HL-60/S4 treated with retinoic acid at 250 ng/mL for 4 days and 3 days (cell line): ENCODE measurements around the gene STIP1.

ENCODE experiments used
- in situ Hi-C: fragments of 300-500 bp; cut with MboI; formaldehyde crosslinking; loops from 2 replicates; pipeline ENCODE4 v1.7.0; 2022; ENCODE audit warnings: low sequenced_read_pairs

Gene STIP1

DNA sequence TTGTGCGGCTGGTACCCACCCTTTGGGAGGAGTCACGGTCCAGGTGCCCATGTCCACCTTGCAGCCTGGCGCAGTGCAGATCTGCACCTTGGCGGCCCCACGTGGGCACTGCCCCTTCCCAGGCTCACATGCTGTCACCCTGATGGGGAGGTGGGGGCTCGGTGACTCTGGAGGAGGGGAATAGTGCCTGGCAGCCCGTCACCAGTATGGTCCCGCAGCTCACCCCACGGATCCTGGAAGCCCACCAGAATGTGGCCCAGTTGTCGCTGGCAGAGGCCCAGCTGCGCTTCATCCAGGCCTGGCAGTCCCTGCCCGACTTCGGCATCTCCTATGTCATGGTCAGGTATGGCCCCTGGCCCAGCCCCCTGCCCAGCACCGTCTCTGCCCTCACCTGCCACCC lies 34.8 kb downstream of the STIP1 start:
- in situ Hi-C loops = no loop called here

DNA sequence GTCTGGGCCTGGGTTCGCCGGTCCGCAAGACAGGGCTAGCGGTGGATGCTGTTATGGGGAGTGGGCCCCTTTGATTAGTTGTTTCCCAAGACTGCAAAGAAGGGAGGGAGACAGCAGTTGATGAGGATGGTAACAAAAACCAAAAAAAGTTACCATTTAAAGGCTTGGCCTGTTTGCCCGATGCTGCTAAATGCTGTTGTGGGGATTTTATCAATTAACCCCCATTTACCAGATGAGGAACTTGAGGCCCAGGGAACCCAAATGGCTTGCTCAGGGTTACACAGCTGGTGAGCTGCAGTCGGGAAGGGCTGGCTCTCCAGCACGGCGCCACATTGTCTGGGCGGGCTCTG lies 36.7 kb downstream of the STIP1 start:
- in situ Hi-C loops = no loop called here

DNA sequence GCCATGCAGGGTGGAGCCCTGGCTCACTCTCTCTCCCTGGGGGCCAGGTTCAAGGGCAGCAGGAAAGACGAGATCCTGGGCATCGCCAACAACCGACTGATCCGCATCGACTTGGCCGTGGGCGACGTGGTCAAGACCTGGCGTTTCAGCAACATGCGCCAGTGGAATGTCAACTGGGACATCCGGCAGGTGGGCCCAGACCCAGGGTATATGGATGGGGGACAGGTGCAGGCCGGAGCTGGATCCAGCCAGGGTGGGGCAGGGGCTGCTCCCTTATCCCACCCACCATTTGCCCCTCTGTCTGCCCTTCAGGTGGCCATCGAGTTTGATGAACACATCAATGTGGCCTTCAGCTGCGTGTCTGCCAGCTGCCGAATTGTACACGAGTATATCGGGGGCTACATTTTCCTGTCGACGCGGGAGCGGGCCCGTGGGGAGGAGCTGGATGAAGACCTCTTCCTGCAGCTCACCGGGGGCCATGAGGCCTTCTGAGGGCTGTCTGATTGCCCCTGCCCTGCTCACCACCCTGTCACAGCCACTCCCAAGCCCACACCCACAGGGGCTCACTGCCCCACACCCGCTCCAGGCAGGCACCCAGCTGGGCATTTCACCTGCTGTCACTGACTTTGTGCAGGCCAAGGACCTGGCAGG lies 37.2 kb downstream of the STIP1 start:
- in situ Hi-C loops = no loop called here

DNA sequence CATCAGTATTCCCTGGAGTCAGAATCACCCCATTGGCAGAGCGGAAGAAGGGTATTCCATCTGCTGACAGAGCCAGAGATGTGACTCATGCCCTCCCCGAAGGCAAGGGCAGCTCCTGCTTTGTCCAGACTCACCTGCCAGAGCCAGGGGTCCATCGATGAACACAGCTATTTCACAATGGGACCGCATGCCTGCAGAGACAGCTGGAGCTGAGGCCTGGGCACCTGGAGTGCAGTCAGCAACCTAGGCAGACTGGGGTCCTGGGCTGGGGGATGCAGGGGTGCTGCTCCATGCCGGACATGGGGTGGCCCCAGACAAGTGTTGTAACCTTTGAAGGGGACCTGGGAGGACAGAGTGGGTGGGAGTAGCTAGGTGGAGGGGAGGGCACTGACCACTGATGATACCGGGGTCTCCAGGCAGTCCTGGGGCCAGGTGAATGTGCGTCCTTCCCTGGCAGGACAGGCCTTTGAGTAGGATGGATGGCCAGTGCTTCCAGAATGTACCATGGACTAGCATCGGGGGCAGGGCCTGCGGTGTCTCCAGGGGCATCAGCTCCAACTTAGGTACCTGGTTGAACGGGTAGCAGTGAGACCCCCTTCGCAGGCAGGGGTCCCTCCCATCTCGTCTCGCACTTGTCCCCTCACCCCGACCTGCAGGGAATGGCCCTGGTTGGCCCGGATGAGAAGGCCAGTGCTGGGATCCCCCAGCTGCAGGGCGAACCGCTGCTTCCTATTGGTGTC lies 38.4 kb downstream of the STIP1 start:
- in situ Hi-C loops = no loop called here

DNA sequence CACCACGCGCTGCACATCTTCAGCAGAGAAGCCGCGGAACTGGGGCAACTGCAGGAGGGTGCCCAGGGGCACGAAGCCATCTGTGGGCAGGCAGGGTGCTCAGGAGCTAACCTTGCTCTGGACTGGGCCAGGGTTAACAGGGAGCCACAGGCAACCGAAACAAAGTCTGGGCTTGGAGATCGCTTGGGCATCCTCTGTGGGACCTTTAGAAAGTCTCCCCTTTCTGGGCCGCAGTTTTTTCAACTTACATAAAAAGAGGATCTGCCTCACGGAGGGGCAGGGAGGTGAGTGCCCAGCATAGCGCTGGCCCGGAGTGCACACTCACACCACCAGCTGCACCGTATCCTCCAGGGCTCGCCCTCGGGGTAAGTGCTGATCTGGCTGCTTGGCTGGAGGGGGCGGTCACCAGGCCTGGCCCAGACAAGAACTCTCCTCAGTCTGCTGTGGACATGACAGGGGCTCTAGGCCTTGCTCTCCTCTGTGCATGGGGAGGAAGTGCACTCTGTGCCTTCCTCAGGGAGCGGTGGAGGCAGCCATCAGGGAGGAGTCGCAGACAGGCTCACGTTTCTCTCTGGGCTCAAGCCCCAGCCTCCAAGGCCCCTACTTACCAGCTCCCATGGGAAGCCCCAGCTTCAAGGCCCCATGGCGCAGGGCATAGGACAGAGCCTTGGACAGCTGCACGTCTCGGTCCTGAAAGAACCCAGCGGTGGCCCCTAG lies 39.1 kb downstream of the STIP1 start:
- in situ Hi-C loops = no loop called here

DNA sequence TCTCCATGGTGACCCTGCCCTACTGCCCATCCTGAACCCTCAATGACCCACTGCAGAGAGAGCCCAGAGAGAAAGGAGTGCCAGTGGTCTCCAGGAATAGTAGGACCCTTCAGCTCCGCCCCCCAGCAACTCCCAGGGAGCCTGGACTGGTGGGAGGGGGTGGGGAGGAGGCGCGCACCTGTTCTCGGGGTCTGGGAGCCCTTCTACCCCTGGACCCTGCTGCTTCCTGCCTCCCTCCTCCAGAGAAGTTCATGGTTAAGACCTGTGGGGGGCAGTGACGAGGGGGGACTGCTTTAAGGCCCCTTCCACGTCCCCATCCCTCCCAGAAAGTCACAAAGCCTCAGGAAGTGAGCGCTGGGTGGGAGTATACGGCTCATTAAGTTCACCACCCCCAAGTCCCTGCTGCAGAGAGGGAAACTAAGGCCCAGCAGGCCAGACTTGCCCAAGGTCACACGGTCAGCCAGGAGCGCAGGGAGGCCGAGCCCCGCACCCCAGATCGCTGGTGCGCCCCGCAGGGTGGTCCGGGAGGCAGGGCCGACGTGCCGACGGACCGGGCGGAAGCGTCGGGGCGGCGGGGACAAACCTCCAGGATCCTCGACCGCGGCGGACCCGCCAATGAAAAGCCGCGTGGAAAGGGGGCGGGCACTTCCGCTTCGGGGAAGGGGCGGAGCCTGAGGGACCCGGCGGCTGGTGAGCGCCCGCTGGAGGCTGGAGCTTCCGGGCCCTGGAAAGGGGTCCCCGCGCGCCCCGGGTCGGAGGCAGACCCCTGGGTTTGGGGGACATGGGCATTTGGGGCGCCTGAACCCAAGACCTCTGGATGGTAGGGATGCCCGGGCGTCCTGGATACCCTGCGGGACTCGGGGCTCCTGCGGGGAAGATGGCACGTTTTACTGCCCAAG lies 39.9 kb downstream of the STIP1 start, which contains the start of the genes NUDT22 and TRPT1:
TSS of gene NUDT22 (plus strand) at position 667 of the 899 bp plus-strand sequence. CDS start 379 bp downstream, outside the sequence.
TSS of gene TRPT1 (minus strand) at position 579 of the 899 bp plus-strand sequence. CDS start at position 253, 326 bp downstream.
- in situ Hi-C loops = no loop called here

DNA sequence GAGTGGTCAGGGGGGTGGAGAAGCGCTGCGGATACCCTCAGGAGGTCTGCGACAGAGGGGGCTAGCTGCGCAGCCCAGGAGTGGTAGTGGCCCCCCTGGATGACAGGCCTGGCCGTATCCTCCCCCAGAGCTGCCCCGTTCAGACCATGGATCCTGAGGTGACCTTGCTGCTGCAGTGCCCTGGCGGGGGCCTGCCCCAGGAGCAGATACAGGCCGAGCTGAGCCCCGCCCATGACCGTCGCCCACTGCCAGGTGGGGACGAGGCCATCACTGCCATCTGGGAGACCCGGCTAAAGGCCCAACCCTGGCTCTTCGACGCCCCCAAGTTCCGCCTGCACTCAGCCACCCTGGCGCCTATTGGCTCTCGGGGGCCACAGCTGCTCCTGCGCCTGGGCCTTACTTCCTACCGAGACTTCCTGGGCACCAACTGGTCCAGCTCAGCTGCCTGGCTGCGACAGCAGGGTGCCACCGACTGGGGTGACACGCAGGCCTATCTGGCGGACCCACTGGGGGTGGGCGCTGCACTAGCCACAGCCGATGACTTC lies 40.6 kb downstream of the STIP1 start:
- in situ Hi-C loops = no loop called here

DNA sequence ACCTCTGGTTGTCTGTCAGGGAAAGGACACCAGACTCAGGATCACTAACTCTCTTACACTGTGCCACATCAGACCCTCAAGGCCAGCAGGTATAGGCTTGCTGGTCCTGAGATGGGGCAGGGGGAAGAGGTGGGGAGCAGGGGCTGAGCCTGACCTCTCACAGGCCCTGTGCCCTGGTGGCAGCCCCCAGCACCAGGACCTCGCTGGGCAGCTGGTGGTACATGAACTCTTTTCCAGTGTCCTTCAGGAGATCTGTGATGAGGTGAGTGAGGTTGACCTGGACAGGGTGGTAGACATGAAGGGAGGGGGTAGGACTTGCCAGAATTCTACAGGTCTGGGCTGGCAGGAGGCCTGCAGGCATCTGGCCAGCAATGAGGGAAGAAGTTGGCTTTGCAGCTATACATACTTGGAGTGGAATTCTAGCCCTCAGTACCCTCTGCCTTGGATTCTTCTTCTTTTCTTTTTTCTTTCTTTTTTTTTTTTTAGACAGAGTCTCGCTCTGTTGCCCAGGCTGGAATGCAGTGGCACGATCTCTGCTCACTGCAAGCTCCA lies 41.5 kb downstream of the STIP1 start:
- in situ Hi-C loops = no loop called here

DNA sequence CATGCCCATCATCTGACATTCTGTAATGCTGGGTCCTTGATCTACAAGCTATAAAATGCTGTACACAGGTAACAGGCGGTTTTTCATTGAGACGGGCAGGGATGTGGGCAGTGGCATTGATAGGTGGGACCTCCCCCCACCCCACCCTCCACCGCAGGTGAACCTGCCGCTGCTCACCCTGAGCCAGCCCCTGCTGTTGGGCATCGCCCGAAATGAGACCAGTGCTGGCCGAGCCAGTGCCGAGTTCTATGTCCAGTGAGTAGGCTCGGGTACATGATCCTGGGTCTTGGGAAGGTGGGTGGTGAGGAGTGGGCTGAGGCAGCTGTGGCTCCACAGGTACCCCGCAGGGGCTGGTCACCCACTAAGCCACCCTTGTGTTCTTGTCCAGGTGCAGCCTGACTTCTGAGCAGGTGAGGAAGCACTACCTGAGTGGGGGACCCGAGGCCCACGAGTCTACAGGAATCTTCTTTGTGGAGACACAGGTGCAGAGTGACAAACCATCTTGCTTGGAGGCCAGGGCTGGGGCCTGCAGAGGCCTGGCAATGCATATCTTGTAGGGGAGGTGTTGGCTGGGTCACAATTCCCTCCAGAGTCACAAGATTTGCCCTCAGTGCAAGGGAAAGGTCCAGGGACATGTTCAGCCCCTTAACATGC lies 43.2 kb downstream of the STIP1 start:
- in situ Hi-C loops = no loop called here

DNA sequence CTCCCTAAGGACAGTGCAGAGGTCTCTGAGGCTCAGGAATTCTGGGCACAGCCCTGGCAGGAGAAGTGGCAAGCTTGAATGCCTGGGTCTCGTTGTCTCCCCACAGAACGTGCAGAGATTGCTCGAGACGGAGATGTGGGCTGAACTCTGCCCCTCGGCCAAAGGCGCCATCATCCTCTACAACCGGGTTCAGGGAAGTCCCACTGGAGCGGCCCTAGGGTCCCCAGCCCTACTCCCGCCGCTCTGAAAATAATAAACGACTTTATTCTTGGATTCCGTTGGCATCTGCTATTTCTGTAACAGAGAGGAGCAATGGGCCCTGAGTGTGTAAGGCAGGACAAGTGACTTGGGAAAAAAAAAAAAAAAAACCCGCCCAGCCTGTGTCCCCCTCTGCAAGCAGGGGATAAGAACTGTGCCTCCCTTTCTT lies 43.8 kb downstream of the STIP1 start:
- in situ Hi-C loops = no loop called here

DNA sequence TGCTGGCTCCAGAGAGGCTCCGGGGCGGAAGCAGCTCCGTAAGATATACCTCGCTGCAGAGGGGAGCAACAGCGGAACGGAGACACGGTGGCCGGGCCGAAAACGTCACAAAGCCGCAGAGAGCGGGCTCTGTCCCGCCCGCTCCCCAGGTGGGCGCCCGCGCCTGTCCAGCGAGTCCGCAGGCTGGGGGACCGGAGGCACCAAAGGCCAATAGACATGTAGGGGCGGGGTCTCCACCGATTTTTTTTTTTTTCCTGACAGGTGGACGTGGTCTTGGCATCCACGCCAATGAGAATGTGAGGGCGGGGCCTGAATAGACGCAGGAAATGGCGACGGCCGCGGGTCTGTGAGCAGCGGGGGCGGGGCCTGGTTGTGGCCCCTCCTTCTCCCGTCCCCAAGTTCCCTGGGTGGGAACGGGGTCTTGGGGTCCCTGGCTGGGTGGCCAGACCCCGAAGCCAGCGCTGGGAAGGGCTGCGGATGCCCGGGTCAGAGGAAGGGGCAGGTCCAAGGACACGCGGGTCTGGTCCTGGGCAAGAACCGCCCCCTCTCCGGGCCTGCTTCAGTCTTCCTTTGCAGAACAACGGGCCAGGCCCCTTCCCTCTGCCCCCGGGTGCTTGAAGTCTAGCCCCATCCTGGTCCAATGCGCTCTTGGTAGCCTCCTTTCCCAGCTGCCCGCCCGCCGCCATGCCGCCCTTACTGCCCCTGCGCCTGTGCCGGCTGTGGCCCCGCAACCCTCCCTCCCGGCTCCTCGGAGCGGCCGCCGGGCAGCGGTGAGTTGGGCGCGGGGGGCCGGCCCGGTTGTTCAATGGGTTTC lies 44.4 kb downstream of the STIP1 start, which contains the start of gene DNAJC4:
TSS of gene DNAJC4 (plus strand) at position 378 of the 814 bp plus-strand sequence. CDS start at position 685, 307 bp downstream.
- in situ Hi-C loops = no loop called here

DNA sequence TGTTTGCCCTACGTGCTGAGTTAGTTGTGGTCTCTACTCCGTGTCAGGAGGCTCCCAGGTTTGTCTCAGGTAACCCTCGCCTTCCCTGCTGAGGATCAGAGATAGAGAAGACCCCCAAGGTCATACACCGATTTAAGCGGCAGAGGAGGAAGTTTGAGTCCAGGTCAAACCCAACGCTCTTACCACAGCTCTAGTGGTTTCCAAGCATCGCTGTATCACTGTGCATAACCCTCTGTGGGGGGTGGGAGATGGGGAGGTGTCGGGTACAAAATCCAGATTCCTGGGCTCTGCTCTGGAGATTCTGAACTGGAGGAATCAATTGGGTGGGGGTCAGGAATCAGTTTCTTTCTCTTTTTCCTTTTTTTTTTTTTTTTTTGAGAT lies 45.0 kb downstream of the STIP1 start:
- in situ Hi-C loops = no loop called here

DNA sequence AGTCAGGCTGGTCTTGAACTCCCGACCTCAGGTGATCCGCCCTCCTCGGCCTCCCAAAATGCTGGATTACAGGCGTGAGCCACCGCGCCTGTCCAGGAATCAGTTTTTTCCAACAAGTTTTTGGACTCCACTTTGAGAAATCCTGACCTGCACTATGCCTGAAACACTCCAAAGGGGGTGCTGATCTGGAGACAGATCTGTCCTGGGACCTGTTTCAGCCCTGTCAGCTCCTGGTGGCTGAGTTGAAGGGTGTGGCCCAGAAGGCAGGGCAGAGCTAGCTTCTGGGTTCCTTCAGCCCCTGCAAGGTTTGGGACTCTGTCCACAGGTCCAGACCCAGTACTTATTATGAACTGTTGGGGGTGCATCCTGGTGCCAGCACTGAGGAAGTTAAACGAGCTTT lies 45.6 kb downstream of the STIP1 start:
- in situ Hi-C loops = no loop called here

DNA sequence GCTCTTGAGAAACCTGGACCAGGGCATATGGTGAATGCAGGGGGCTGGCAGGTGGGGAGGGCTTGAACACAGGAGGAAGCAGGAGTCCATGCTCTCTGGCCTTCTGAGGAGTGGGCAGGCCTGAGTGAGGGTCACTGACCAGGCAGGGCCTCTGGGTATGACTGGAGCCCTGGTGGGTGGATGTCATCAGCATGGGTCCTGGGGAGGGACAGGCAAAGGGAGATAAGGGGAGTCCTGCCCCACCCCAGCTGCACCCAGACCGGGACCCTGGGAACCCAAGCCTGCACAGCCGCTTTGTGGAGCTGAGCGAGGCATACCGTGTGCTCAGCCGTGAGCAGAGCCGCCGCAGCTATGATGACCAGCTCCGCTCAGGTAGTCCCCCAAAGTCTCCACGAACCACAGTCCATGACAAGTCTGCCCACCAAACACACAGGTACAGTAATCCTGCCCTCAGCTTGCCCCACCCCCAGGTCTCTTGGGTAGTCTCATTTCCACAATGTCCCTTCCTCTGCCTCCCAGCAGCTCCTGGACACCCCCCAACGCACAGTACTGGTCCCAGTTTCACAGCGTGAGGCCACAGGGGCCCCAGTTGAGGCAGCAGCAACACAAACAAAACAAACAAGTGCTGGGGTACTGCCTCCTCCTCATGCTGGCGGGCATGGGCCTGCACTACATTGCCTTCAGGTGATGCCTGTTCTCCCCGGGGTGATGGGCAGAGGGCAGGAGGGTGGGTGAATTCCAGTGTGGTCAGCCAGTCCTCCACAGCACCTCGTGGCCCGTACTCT lies 46.4 kb downstream of the STIP1 start:
- in situ Hi-C loops = no loop called here

DNA sequence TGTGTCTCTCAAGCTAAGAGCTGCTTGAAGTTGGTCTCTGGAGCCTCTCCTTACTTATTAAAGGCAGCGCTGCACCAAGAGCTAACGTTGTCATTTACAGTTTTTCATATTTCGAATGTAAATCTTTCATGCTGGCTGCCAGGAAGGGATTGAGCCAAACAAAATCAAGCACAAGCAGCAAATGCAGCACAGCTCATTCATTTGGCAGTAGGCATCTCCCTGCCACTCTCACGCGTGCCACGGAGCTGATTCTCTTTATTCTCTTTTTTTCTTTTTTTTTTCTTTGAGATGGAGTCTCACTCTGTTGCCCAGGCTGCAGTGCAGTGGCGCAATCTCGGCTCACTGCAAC lies 47.0 kb downstream of the STIP1 start:
- in situ Hi-C loops = no loop called here

DNA sequence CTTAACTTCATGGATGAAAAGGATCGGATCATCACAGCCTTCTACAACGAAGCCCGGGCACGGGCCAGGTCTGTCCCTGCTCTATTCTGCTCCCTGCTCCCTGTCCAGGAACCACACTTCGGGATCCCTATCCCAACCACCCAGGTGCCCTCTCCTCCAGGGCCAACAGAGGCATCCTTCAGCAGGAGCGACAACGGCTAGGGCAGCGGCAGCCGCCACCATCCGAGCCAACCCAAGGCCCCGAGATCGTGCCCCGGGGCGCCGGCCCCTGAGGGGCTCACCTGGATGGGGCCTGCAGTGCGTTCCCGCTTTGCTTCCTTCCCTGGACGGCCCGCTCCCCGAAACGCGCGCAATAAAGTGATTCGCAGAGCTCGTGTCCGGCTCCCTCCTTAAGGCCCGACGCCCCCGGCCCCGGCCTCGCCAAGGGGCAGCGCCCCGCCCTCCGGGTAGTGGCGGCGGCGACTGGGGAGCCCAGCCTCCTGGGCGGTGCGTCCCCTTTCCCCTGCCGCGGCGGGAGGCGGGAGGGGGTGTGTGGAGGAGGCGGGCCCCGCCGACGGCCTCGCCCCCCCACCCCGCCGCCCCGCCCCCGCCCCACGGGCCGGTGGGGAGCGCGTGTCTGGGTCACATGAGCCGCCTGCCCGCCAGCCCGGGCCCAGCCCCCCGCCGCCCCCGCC lies 48.1 kb downstream of the STIP1 start, which contains the start of gene VEGFB:
TSS of gene VEGFB (plus strand) at position 672 of the 674 bp plus-strand sequence. CDS start 250 bp downstream, outside the sequence.
- in situ Hi-C loops = no loop called here

DNA sequence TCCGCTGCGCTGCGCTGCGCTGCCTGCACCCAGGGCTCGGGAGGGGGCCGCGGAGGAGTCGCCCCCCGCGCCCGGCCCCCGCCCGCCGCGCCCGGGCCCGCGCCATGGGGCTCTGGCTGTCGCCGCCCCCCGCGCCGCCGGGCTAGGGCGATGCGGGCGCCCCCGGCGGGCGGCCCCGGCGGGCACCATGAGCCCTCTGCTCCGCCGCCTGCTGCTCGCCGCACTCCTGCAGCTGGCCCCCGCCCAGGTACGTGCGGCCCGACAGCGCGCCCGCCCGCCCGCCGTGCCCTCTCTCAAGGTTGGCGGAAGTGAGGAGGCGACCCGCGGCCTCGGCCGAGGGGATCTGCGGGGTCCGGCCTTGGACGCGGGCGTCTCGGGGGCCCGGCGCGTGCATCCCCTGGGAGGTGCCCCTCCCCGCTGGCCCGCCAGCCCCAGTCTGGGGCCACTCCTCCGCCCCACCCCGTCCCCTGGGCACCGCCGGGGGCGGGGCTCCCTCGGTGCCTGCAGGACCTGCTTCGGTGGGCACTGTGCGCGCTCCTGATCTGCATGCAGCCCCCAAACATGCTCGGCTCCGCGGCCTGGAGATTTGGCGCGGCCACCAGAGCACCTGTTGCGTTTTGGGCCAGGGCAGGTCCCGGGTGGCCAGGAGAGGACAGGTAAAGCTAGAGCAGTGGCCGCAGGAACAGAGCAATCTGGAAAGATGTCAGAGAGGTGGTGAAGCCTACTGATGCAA lies 48.8 kb downstream of the STIP1 start:
- in situ Hi-C loops = no loop called here
